HepG2 (cell line): ENCODE data around the gene IGFL1. TPM values are rescaled to one million over a fixed set of nuclear protein-coding genes. Genes with fewer than 3 reads are reported as not detected.
"Not testable (repeated sequence)": the region's sequence is repeated elsewhere in the genome, so short reads cannot be mapped to it uniquely, and the experiment has no call there.

Source experiments
- ATAC-seq: fragments of 200-7000 bp; cut with Tn5 transposase; 3 replicates; pipeline ENCODE4 v1.9.1; 2020; ENCODE audit warnings: mild to moderate bottlenecking, moderate library complexity
- BruUV-seq: library from RNA; stranded (reverse); fragments of 400-500 nt; replicated peaks from 2 replicates; lab custom pipeline; 2021; lab: Mats Ljungman, UMichigan
- CTCF ChIA-PET: fragments of 300-600 bp; formaldehyde crosslinking; extraction: SDS; loops from one replicate; lab custom pipeline; 2021; ENCODE audit warnings: low total read pairs, inconsistent platforms, low intra/inter-chr PET ratio; lab: Yijun Ruan, JAX
- POLR2A ChIA-PET: fragments of 350-600 bp; sonication (Branson Sonifier 250); formaldehyde crosslinking; loops from one replicate; lab custom pipeline; 2020; ENCODE audit warnings: antibody characterized with exemption, inconsistent platforms; lab: Yijun Ruan, JAX
- DNase-seq: peaks from one replicate; pipeline ENCODE4 v3.0.0-alpha.2; 2015; ENCODE audit warnings: low spot score
- FAIRE-seq: peaks from 3 replicates; lab custom pipeline; 2011; peaks lifted over from hg19 to GRCh38; lab: Jason Lieb, UNC
- H2AFZ ChIP-seq: one replicate; pipeline ENCODE4 v1.6.1; 2011; ENCODE audit warnings: low read length, inconsistent platforms
- H3K27ac ChIP-seq: fragments of 300-600 bp; 3 replicates; pipeline ENCODE4 v1.8.0; 2011; ENCODE audit warnings: mixed run types, mild to moderate bottlenecking, mixed read lengths, low read length, inconsistent platforms; ENCODE audit not compliant: insufficient read depth; ENCODE audit errors: extremely low read length
- H3K27me3 ChIP-seq, 2 experiments: fragments of 200-600 bp in 1 of 2; 2 replicates in 1 of 2; 3 replicates in 1 of 2; pipeline versions ENCODE4 v1.6.0 to v1.8.0; 2011; ENCODE audit warnings: low read length in 2 of 2, mild to moderate bottlenecking in 2 of 2, moderate library complexity in 2 of 2, inconsistent platforms in 1 of 2; ENCODE audit not compliant: insufficient read depth in 2 of 2, control insufficient read depth in 1 of 2
- H3K36me3 ChIP-seq, 2 experiments: fragments of 200-600 bp in 1 of 2; replicated peaks in 1 of 2; 2 replicates in 1 of 2; 3 replicates in 1 of 2; pipeline versions ENCODE4 v1.5.1 to v1.8.0; 2011; ENCODE audit warnings: low read length in 2 of 2, inconsistent platforms in 1 of 2; ENCODE audit not compliant: insufficient read depth in 2 of 2, control insufficient read depth in 1 of 2
- H3K4me1 ChIP-seq: 2 replicates; pipeline ENCODE4 v1.5.1; 2012; ENCODE audit warnings: low read length, inconsistent platforms; ENCODE audit not compliant: insufficient read depth
- H3K4me2 ChIP-seq: 2 replicates; pipeline ENCODE4 v1.6.0; 2011; ENCODE audit warnings: low read depth, low read length, inconsistent platforms
- H3K4me3 ChIP-seq, 3 experiments: fragments of 200-600 bp in 1 of 3; sonication (generic), shearing (Covaris generic) in 1 of 3; replicated peaks in 1 of 3; 2 replicates each; pipeline ENCODE4 v1.5.1; 2011 to 2016; ENCODE audit warnings: low read length in 3 of 3, inconsistent platforms in 2 of 3, low read depth in 2 of 3, mild to moderate bottlenecking in 2 of 3, control low read depth in 1 of 3, mixed read lengths in 1 of 3; ENCODE audit not compliant: insufficient read depth in 1 of 3
- H3K79me2 ChIP-seq: one replicate; pipeline ENCODE4 v1.6.1; 2011; ENCODE audit warnings: low read length, inconsistent platforms; ENCODE audit not compliant: insufficient read depth
- H3K9ac ChIP-seq: 2 replicates; pipeline ENCODE4 v1.6.0; 2011; ENCODE audit warnings: mild to moderate bottlenecking, low read depth, low read length, inconsistent platforms; ENCODE audit not compliant: insufficient read depth
- H3K9me3 ChIP-seq: 2 replicates; pipeline ENCODE4 v1.5.1; 2012; ENCODE audit warnings: mild to moderate bottlenecking, low read length
- H4K20me1 ChIP-seq: 2 replicates; pipeline ENCODE4 v1.6.0; 2011; ENCODE audit warnings: inconsistent platforms, mild to moderate bottlenecking, low read length, moderate library complexity; ENCODE audit not compliant: insufficient read depth
- ERF ChIP-seq: IDR thresholded peaks from 2 replicates; pipeline ENCODE4 v1.6.1; 2018; ENCODE audit warnings: missing biosample characterization, missing genetic modification reagents
- GLMP ChIP-seq: sonication (generic); formaldehyde crosslinking; IDR thresholded peaks from 2 replicates; pipeline ENCODE4 v1.9.0; 2021; ENCODE audit warnings: missing genetic modification reagents, mild to moderate bottlenecking, borderline replicate concordance
- HNF1A ChIP-seq, 2 experiments: sonication (generic) in 1 of 2; formaldehyde crosslinking in 1 of 2; IDR thresholded peaks; 2 replicates each; pipeline versions ENCODE4 v1.4.0 to v1.6.1; 2016 to 2020; ENCODE audit warnings: borderline replicate concordance in 1 of 2, low read depth in 1 of 2, mild to moderate bottlenecking in 1 of 2, missing genetic modification reagents in 1 of 2
- JARID2 ChIP-seq: sonication (generic); formaldehyde crosslinking; IDR thresholded peaks from 2 replicates; pipeline ENCODE4 v1.8.1; 2023; ENCODE audit warnings: missing genetic modification reagents, inconsistent platforms; ENCODE audit not compliant: insufficient replicate concordance
- MAFK ChIP-seq, 2 experiments: IDR thresholded peaks in 1 of 2; conservative IDR thresholded peaks in 1 of 2; 2 replicates each; pipeline ENCODE4 v1.6.1; 2011; ENCODE audit warnings: improper control_type of control experiment in 2 of 2, low read length in 2 of 2
- SMYD3 ChIP-seq: sonication (generic); formaldehyde crosslinking; IDR thresholded peaks from 2 replicates; pipeline ENCODE4 v1.8.1; 2023; ENCODE audit warnings: mild to moderate bottlenecking, missing genetic modification reagents
- ZBTB43 ChIP-seq: sonication (generic); formaldehyde crosslinking; conservative IDR thresholded peaks from 2 replicates; pipeline ENCODE4 v1.4.0; 2020; ENCODE audit warnings: missing genetic modification reagents
- ZFAT ChIP-seq: sonication (generic); formaldehyde crosslinking; conservative IDR thresholded peaks from 2 replicates; pipeline ENCODE4 v1.8.1; 2023; ENCODE audit warnings: missing genetic modification reagents, inconsistent platforms
- ZNF235 ChIP-seq: sonication (generic); formaldehyde crosslinking; IDR thresholded peaks from 2 replicates; pipeline ENCODE4 v1.8.1; 2023; ENCODE audit warnings: mild to moderate bottlenecking, missing genetic modification reagents, borderline replicate concordance
- ZNF280B ChIP-seq: sonication (generic); formaldehyde crosslinking; IDR thresholded peaks from 2 replicates; pipeline ENCODE4 v1.5.0; 2020; ENCODE audit warnings: missing genetic modification reagents, mild to moderate bottlenecking, borderline replicate concordance
- ZNF564 ChIP-seq: sonication (generic); formaldehyde crosslinking; IDR thresholded peaks from 2 replicates; pipeline ENCODE4 v1.8.1; 2023; ENCODE audit warnings: mild to moderate bottlenecking, missing genetic modification reagents
- ZSCAN31 ChIP-seq: sonication (generic); formaldehyde crosslinking; IDR thresholded peaks from 2 replicates; pipeline ENCODE4 v1.5.0; 2020; ENCODE audit warnings: low read depth, mild to moderate bottlenecking, missing genetic modification reagents
- WGBS: methylation state at CpG from one replicate; pipeline ENCODE4 v1.1.6; 2017; ENCODE audit warnings: low lambda C conversion rate; 5-methylcytosine and 5-hydroxymethylcytosine counted together
- in situ Hi-C: cut with HindIII; loops from 2 replicates; pipeline ENCODE4 v1.10.0; 2017; ENCODE audit warnings: low pct_unique_long_range_greater_than_20kb; ENCODE audit not compliant: extremely low pct_ligation_motif_present
- intact Hi-C: fragments of 100-400 bp; cut with micrococcal nuclease; formaldehyde crosslinking; loops from one replicate; pipeline ENCODE4 v1.10.0; 2022; ENCODE audit not compliant: unreplicated experiment
- polyA plus RNA-seq, 8 experiments: library from polyadenylated mRNA; depleted of rRNA in 3 of 8; stranded (reverse) in 7 of 8; unstranded in 1 of 8; fragments of >200 nt; fragmentation: Illumina TruSeq in 4 of 8; extraction: Trizol in 4 of 8; gene quantifications; 2 replicates each; pipeline versions ENCODE4 v1.2.1 to v1.2.3, GENCODE V29; 2011 to 2016; ENCODE audit warnings: low read depth in 4 of 8, missing spikeins in 1 of 8, mixed read lengths in 1 of 8; ENCODE audit not compliant: insufficient read depth in 1 of 8
- total RNA-seq, 5 experiments: library from RNA; depleted of rRNA; stranded (reverse); fragments of >200 nt; fragmentation: Illumina TruSeq; extraction: Trizol; gene quantifications; 2 replicates each; pipeline ENCODE4 v1.2.3, GENCODE V29; 2016; ENCODE audit warnings: low read depth in 1 of 5

The IGFL1 gene
- total and polyA plus RNA-seq, 2 of the 13 experiments (the other 11 are each of a cell fraction or from before 2014, with no cell fraction given) = not detected

- no peak for TF ChIP-seq SMYD3 (CRISPR knock-in tag)
- TF ChIP-seq HNF1A (IDR thresholded peaks at IDR 0.05; ENCODE audit: low read depth) = no peak
- no peak for TF ChIP-seq HNF1A (CRISPR knock-in tag; IDR thresholded peaks at IDR 0.05; ENCODE audit: borderline replicate concordance)
- TF ChIP-seq GLMP (CRISPR knock-in tag) = no peak
- TF ChIP-seq ZNF235 (CRISPR knock-in tag) = no peak
- no peak for TF ChIP-seq ZFAT (CRISPR knock-in tag)
- TF ChIP-seq ZBTB43 (CRISPR knock-in tag) = no peak
- no peak for TF ChIP-seq ZSCAN31 (CRISPR knock-in tag)
- TF ChIP-seq ZNF280B (CRISPR knock-in tag) = no peak
- no peak for TF ChIP-seq MAFK (conservative IDR thresholded peaks at IDR 0.05 in 1 of 2, IDR thresholded peaks at IDR 0.05 in 1 of 2; ENCODE audit: low read length in 2 of 2)
- no peak for TF ChIP-seq ZNF564
- TF ChIP-seq ERF (CRISPR knock-in tag) = no peak
- no peak for TF ChIP-seq JARID2 (CRISPR knock-in tag)
These were observed 22.9 kb upstream of the IGFL1 start (continued) for GRCh38 chr19:46206682-46207081.

GRCh38 chr19:46207858-46208257 is 21.7 kb upstream of the IGFL1 start:
- FAIRE-seq, H4K20me1 ChIP-seq, ATAC-seq, in situ Hi-C loops, H2AFZ ChIP-seq, H3K4me2 ChIP-seq, H3K27ac ChIP-seq, H3K9ac ChIP-seq, CTCF ChIA-PET, H3K4me3 ChIP-seq, H3K4me1 ChIP-seq, POLR2A ChIA-PET, DNase-seq, BruUV-seq, H3K9me3 ChIP-seq, H3K79me2 ChIP-seq, H3K36me3 ChIP-seq, intact Hi-C loops: not testable (repeated sequence)
- H3K27me3 ChIP-seq = peaks cover 0 to 21% of the 10 kb centered on the region in 2 experiments; a peak in 2 of 5 replicates
- WGBS = 83% methylated on average over 3 of the region's 8 CpGs
